ENCODE results near the gene TM4SF4. TPM values are rescaled to one million over a fixed set of nuclear protein-coding genes. Genes with fewer than 3 reads are reported as not detected.
A peak's percentile ranks its signal among the peaks of the same experiment; 100 is the strongest.

Gene TM4SF4, protein sequence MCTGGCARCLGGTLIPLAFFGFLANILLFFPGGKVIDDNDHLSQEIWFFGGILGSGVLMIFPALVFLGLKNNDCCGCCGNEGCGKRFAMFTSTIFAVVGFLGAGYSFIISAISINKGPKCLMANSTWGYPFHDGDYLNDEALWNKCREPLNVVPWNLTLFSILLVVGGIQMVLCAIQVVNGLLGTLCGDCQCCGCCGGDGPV
- 1 to 10 TPM; 1.3 to 2.0 TPM for total RNA-seq
- polyA plus RNA-seq (ENCODE audit: insufficient read length in 6 of 6): under 1 TPM in 3 of 6 donors, not detected in 3; 0.13 to 0.21 (median 0.20) TPM
- long read RNA-seq, donor 1, partial matches to known transcripts: 0 of 1 reads
- long read RNA-seq, donor 1, other reads (novel, unspliced or antisense): 0 of 1 reads
- long read RNA-seq, donor 2, partial matches to known transcripts: 0 of 1 reads
- long read RNA-seq, donor 2, other reads (novel, unspliced or antisense): 0 of 1 reads
- long read RNA-seq, donor 3: 0 reads
- long read RNA-seq, donor 4, partial matches to known transcripts: 2 of 2 reads
- long read RNA-seq, donor 4, other reads (novel, unspliced or antisense): 0 of 2 reads
- long read RNA-seq, donor 5: 0 reads
- long read RNA-seq, donor 6: 0 reads
- long read RNA-seq, donor 7: 0 reads
- long read RNA-seq, donor 8: 0 reads
- long read RNA-seq, donor 9: 0 reads
- long read RNA-seq, donor 10: 0 reads
- long read RNA-seq, donor 11: 0 reads
- long read RNA-seq, donor 12: 0 reads

DNA sequence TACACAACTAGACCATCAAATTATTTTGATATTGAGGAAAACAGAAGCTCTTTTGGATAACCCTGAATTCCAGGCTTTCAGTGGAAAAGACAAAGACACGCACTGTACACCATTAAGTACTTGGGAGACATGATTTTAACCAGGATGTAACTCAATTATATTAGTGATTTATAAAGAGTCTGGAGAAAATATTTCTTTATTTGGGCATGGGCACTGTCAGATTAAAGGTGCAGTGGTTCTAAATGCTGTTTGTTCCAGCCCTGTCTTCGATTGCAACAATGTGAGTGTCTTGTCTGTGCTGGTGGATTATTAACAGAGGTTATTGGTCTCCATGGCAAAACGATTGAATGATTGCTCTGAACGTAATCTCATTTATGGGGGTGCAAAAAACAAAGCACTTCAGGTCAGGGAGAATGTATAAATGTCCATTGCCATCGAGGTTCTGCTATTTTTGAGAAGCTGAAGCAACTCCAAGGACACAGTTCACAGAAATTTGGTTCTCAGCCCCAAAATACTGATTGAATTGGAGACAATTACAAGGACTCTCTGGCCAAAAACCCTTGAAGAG lies at the start of gene TM4SF4:
TSS of gene TM4SF4 (plus strand) at position 448 of the 568 bp plus-strand sequence. CDS start 181 bp downstream, outside the sequence.
- no peak for DNase-seq
- peaks cover 17 to 43% of the 10 kb centered on the region in 2 donors for H3K4me1 ChIP-seq
- peak within 1 kb of the TSS; percentile 46 to 77 for H3K27ac ChIP-seq
- H3K36me3 ChIP-seq: no peaks in the 10 kb centered on the region
- H3K27me3 ChIP-seq: no peaks in the 10 kb centered on the region
- intact Hi-C loops (cut with DNase I): no loop called here
- ATAC-seq: no peak
- TF ChIP-seq, protein P1, sequence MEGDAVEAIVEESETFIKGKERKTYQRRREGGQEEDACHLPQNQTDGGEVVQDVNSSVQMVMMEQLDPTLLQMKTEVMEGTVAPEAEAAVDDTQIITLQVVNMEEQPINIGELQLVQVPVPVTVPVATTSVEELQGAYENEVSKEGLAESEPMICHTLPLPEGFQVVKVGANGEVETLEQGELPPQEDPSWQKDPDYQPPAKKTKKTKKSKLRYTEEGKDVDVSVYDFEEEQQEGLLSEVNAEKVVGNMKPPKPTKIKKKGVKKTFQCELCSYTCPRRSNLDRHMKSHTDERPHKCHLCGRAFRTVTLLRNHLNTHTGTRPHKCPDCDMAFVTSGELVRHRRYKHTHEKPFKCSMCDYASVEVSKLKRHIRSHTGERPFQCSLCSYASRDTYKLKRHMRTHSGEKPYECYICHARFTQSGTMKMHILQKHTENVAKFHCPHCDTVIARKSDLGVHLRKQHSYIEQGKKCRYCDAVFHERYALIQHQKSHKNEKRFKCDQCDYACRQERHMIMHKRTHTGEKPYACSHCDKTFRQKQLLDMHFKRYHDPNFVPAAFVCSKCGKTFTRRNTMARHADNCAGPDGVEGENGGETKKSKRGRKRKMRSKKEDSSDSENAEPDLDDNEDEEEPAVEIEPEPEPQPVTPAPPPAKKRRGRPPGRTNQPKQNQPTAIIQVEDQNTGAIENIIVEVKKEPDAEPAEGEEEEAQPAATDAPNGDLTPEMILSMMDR (IDR thresholded peaks at IDR 0.05): no peak
- no peaks in the 10 kb centered on the region for H3K9me3 ChIP-seq
- no peak within 1 kb of the TSS for H3K4me3 ChIP-seq

DNA sequence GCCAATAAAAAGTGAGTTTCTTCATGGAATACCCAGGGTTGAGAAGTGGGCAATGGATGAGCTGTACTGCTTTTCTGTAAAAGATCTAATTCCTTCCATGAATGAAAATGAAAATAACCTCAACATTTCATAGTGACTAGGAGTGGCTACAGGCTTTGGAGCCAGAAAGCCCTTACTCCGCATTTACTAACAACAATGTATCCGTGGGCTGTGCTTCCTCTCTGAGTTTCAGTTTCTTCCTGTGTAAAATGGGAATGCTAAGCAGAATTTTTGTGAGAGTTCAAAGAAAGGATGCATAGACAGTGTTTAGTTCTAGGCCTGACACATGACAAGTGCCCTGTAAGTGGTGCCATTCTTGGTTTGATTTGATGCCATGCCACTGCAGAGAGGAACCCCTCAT lies 49.6 kb upstream of the TM4SF4 start:
- DNase-seq: no peak
- H3K36me3 ChIP-seq: no peaks in the 10 kb centered on the region
- peaks cover 6 to 10% of the 10 kb centered on the region in 2 donors for H3K4me1 ChIP-seq
- TF ChIP-seq, protein P1 (IDR thresholded peaks at IDR 0.05): no peak
- no peaks in the 10 kb centered on the region for H3K9me3 ChIP-seq
- no peak overlapping the region for H3K4me3 ChIP-seq
- peak; percentile 31 for ATAC-seq
- H3K27me3 ChIP-seq: no peaks in the 10 kb centered on the region
- intact Hi-C loops (cut with DNase I): no loop called here
- no peak overlapping the region for H3K27ac ChIP-seq

DNA sequence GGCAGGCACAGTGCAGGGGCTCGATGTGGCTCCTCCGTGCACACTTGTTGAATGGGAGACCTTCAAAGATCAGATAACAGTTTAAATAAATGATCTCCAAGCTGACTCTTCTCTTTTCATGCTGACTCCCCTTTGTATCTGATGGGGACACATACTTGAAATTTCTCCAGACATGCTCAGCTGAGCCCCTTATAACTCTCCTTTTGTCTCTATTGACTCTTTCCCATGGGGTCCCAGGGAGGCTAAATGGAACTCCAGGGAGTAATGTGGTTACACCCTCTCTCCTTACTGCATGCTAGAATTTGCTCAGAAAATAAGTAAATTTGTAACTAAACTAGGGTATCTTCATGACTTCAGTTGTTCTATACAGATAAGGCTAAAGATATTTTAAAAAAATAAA lies 48.2 kb upstream of the TM4SF4 start:
- ATAC-seq: no peak
- Histone ChIP-seq H3K27ac (no peak overlapping the region), H3K4me3 (no peak overlapping the region), H3K36me3 (no peaks in the 10 kb centered on the region), H3K27me3 (no peaks in the 10 kb centered on the region), H3K9me3 (no peaks in the 10 kb centered on the region), H3K4me1 (peaks cover 4 to 6% of the 10 kb centered on the region in 2 donors)
- DNase-seq: no peak
- intact Hi-C loops (cut with DNase I): no loop called here
- TF ChIP-seq, protein P1 (IDR thresholded peaks at IDR 0.05): no peak

DNA sequence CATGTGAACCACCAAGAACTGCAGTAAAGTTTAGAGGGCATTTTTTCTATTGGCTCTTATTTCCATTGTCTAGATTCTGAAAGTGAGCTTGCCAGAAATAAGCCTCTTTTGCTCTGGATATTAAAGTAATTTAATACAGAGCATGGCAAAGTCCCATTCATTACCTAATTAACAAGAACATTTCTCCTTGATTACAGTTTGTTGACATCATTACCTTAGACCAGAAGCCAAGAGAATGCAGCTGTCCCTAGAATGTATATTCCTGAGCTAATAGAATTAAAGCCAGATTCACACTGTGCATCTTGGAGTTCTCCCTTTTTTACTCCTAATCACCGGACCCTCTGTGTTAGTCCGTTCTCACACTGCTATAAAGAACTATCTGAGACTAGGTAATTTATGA lies 46.4 kb upstream of the TM4SF4 start:
- DNase-seq (no peak), ATAC-seq (no peak)
- intact Hi-C loops (cut with DNase I): no loop called here
- no peaks in the 10 kb centered on the region for H3K9me3 ChIP-seq
- H3K27me3 ChIP-seq: no peaks in the 10 kb centered on the region
- H3K36me3 ChIP-seq: no peaks in the 10 kb centered on the region
- H3K4me1 ChIP-seq: peaks cover 4 to 6% of the 10 kb centered on the region in 2 donors
- no peak overlapping the region for H3K4me3 ChIP-seq
- H3K27ac ChIP-seq: no peak overlapping the region
- TF ChIP-seq, protein P1 (IDR thresholded peaks at IDR 0.05): no peak

DNA sequence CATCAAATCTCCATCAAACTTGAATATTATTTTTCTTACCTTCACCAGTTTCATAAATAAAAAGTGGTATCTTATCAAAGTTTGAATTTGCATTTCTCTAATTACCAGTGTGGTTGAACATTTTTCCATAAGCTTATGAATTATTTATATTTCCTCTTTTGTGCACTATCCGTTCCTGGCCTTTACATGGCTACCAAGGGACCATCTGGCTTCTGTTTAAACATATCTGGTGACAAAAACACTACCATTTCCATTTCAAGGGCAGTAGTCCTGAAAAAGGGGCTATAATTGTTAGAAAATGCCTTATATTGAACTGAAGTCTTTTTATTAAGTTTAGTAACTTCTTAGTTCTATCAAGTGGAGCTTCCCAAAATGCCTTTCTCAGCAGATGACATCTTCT lies 44.3 kb upstream of the TM4SF4 start:
- no peak for ATAC-seq
- H3K27ac ChIP-seq: no peak overlapping the region
- H3K36me3 ChIP-seq: no peaks in the 10 kb centered on the region
- DNase-seq: no peak
- H3K27me3 ChIP-seq: no peaks in the 10 kb centered on the region
- TF ChIP-seq, protein P1 (IDR thresholded peaks at IDR 0.05): no peak
- H3K4me3 ChIP-seq: no peak overlapping the region
- no peaks in the 10 kb centered on the region for H3K9me3 ChIP-seq
- peaks cover 0 to under 1% of the 10 kb centered on the region in 2 donors for H3K4me1 ChIP-seq
- intact Hi-C loops (cut with DNase I): no loop called here

Data from left lung (tissue), 14 donors.